NCI-H2081 (cell line): ENCODE data around the gene LRRFIP2.

Source experiments
- DNase-seq, 2 experiments: peaks; one replicate each; lab custom pipeline; 2025; lab: John Stamatoyannopoulos, UW

LRRFIP2 gene

GRCh38 chr3:37114251-37115145 lies 59.9 kb downstream of the LRRFIP2 start:
- DNase-seq: no peak

- DNase-seq: no peak
Observed at GRCh38 chr3:37112987-37113386, 61.4 kb downstream of the LRRFIP2 start.

- DNase-seq: no peak
Observed at GRCh38 chr3:37111199-37111598, 63.2 kb downstream of the LRRFIP2 start.

- no peak for DNase-seq
Observed at GRCh38 chr3:37107846-37108245, 66.5 kb downstream of the LRRFIP2 start.

GRCh38 chr3:37103103-37103808 lies 71.1 kb downstream of the LRRFIP2 start:
- no peak for DNase-seq

- no peak for DNase-seq
Observed at GRCh38 chr3:37100411-37100810, 74.0 kb downstream of the LRRFIP2 start.

- DNase-seq: no peak
Observed at GRCh38 chr3:37099469-37099868, 74.9 kb downstream of the LRRFIP2 start.

- no peak for DNase-seq
Observed at GRCh38 chr3:37098884-37099283, 75.5 kb downstream of the LRRFIP2 start.

- DNase-seq: no peak
Observed at GRCh38 chr3:37097776-37098175, 76.6 kb downstream of the LRRFIP2 start.

GRCh38 chr3:37096975-37097374 lies 77.4 kb downstream of the LRRFIP2 start:
- no peak for DNase-seq

- no peak for DNase-seq
Observed at GRCh38 chr3:37096288-37096687, 78.1 kb downstream of the LRRFIP2 start.

- no peak for DNase-seq
Observed at GRCh38 chr3:37094636-37095035, 79.7 kb downstream of the LRRFIP2 start.

GRCh38 chr3:37093481-37093880 lies 80.9 kb downstream of the LRRFIP2 start:
- DNase-seq: no peak

GRCh38 chr3:37092484-37092883 lies 81.9 kb downstream of the LRRFIP2 start:
- DNase-seq: no peak

- DNase-seq: no peak
Observed at GRCh38 chr3:37087870-37088269, 86.5 kb downstream of the LRRFIP2 start.

- no peak for DNase-seq
Observed at GRCh38 chr3:37086918-37087317, 87.5 kb downstream of the LRRFIP2 start.

GRCh38 chr3:37082317-37082716 lies 92.1 kb downstream of the LRRFIP2 start:
- no peak for DNase-seq

GRCh38 chr3:37075955-37076354 lies 98.4 kb downstream of the LRRFIP2 start:
- no peak for DNase-seq

- no peak for DNase-seq
Observed at GRCh38 chr3:37074178-37074577, 100.2 kb downstream of the LRRFIP2 start.

GRCh38 chr3:37072892-37073291 lies 101.5 kb downstream of the LRRFIP2 start:
- peak in 1 of 2 experiments; percentile 33 for DNase-seq

GRCh38 chr3:37071921-37072320 lies 102.5 kb downstream of the LRRFIP2 start:
- no peak for DNase-seq

GRCh38 chr3:37068031-37068430 lies 106.4 kb downstream of the LRRFIP2 start:
- no peak for DNase-seq

- DNase-seq: no peak
Observed at GRCh38 chr3:37067577-37067976, 106.8 kb downstream of the LRRFIP2 start.
